ENCODE data around the gene SPATC1L. TPM values are rescaled to one million over a fixed set of nuclear protein-coding genes. Genes with fewer than 3 reads are reported as not detected.
A peak's percentile ranks its signal among the peaks of the same experiment; 100 is the strongest.

Gene SPATC1L
- total and polyA plus RNA-seq, 4 donors = 4.8 to 32.3 (median 13.0) TPM

DNA sequence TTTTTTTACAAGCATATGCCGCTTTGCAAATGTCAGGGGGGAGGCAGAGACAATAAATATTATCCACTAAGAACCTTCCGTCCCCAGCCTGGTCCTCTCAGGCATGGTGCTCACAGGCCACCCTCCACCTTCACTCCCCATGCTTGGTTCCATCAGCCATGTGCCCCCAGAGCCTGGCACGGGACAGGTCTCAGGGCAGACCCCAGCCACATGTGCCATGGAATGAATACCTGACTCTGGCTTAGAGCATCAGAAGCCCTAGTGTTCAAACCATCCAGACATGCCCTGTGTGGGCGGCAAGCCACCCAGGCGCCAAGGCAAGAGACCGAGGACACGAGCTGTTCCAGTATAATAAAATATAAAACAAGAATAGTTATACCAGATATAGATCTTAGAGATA lies 39.0 kb upstream of the SPATC1L start:
- 100% methylated on average over 3 of the region's 7 CpGs for WGBS (ENCODE audit: insufficient coverage)

GRCh38 chr21:46222436-46223116 lies 38.3 kb upstream of the SPATC1L start:
- Histone ChIP-seq H3K4me1 (ENCODE audit: control insufficient read depth, insufficient read depth, low read length) (peaks cover 39% of the 10 kb centered on the region), H3K27ac (ENCODE audit: low read depth, low read length) (no peak overlapping the region), H3K9me3 (ENCODE audit: control insufficient read depth, insufficient read depth, low read length) (no peaks in the 10 kb centered on the region), H3K36me3 (ENCODE audit: control insufficient read depth, insufficient read depth, low read length) (peaks cover 53% of the 10 kb centered on the region), H3K27me3 (ENCODE audit: control insufficient read depth, insufficient read depth, low read length) (no peaks in the 10 kb centered on the region), H3K4me3 (ENCODE audit: low read depth, low read length) (no peak overlapping the region)
- WGBS (ENCODE audit: insufficient coverage) = 85% methylated on average over 11 of the region's 11 CpGs
- DNase-seq (ENCODE audit: low read depth in 4 of 6, low spot score in 6 of 6) = no peak

More for the DNA sequence above, 39.0 kb upstream of the SPATC1L start:
- H3K4me1 ChIP-seq (ENCODE audit: control insufficient read depth, insufficient read depth, low read length) = peaks cover 45% of the 10 kb centered on the region
- H3K27ac ChIP-seq (ENCODE audit: low read depth, low read length) = no peak overlapping the region
- no peaks in the 10 kb centered on the region for H3K27me3 ChIP-seq (ENCODE audit: control insufficient read depth, insufficient read depth, low read length)
- no peak overlapping the region for H3K4me3 ChIP-seq (ENCODE audit: low read depth, low read length)
- no peaks in the 10 kb centered on the region for H3K9me3 ChIP-seq (ENCODE audit: control insufficient read depth, insufficient read depth, low read length)
- DNase-seq (ENCODE audit: low read depth in 4 of 6, low spot score in 6 of 6) = no peak
- H3K36me3 ChIP-seq (ENCODE audit: control insufficient read depth, insufficient read depth, low read length) = peaks cover 47% of the 10 kb centered on the region

GRCh38 chr21:46221664-46222435 lies 37.6 kb upstream of the SPATC1L start:
- no peaks in the 10 kb centered on the region for H3K9me3 ChIP-seq (ENCODE audit: control insufficient read depth, insufficient read depth, low read length)
- no peak for DNase-seq (ENCODE audit: low read depth in 4 of 6, low spot score in 6 of 6)
- H3K27ac ChIP-seq (ENCODE audit: low read depth, low read length) = no peak overlapping the region
- peaks cover 61% of the 10 kb centered on the region for H3K36me3 ChIP-seq (ENCODE audit: control insufficient read depth, insufficient read depth, low read length)
- H3K27me3 ChIP-seq (ENCODE audit: control insufficient read depth, insufficient read depth, low read length) = no peaks in the 10 kb centered on the region
- peaks cover 31% of the 10 kb centered on the region for H3K4me1 ChIP-seq (ENCODE audit: control insufficient read depth, insufficient read depth, low read length)
- H3K4me3 ChIP-seq (ENCODE audit: low read depth, low read length) = no peak overlapping the region
- 96% methylated on average over 15 of the region's 16 CpGs for WGBS (ENCODE audit: insufficient coverage)

DNA sequence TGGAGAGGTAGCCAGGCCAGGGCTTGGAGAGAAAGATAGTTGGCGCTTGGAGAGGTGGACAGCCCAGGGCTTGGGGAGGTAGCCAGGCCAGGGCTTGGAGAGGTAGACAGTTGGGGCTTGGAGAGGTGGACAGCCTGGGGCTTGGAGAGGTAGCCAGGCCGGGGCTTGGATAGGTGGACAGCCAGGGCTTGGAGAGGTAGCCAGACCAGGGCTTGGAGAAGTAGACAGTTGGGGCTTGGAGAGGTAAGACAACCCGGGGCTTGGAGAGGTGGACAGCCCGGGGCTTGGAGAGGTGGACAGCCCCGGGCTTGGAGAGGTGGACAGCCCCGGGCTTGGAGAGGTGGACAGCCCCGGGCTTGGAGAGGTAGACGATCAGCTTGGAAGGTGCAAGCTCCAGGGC lies 36.6 kb upstream of the SPATC1L start:
- Histone ChIP-seq H3K36me3 (ENCODE audit: control insufficient read depth, insufficient read depth, low read length) (peaks cover 71% of the 10 kb centered on the region), H3K4me3 (ENCODE audit: low read depth, low read length) (no peak overlapping the region), H3K9me3 (ENCODE audit: control insufficient read depth, insufficient read depth, low read length) (no peaks in the 10 kb centered on the region), H3K27me3 (ENCODE audit: control insufficient read depth, insufficient read depth, low read length) (no peaks in the 10 kb centered on the region), H3K4me1 (ENCODE audit: control insufficient read depth, insufficient read depth, low read length) (peaks cover 26% of the 10 kb centered on the region), H3K27ac (ENCODE audit: low read depth, low read length) (no peak overlapping the region)
- DNase-seq (ENCODE audit: low read depth in 4 of 6, low spot score in 6 of 6) = no peak
- WGBS (ENCODE audit: insufficient coverage) = 96% methylated on average over 8 of the region's 8 CpGs

DNA sequence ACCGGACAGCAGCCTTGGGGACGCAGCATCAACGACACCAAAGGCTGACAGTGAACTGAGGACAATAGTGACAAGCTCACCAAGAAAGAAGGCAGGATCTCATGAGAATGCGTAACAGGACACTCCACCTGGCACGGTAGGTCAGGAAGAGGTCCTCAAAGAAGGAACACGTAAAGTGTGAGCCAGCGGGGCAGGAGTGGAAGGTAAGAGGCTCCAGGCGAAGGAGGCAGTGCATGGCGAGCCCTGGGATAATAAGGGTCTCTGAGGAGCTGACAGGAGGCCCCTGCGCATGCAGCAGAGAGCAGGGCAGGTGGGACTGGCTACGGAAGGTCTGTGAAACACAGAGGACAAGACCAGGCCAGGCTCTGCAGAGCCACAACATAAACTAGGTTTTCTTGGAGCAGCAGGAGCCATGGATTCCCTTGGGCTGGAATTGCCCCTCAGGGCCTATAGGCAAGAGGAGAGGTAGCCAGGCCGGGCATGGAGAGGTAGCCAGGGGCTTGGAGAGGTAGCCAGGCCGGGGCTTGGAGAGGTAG lies 36.1 kb upstream of the SPATC1L start:
- 85% methylated on average over 13 of the region's 13 CpGs for WGBS (ENCODE audit: insufficient coverage)
- Histone ChIP-seq H3K9me3 (ENCODE audit: control insufficient read depth, insufficient read depth, low read length) (no peaks in the 10 kb centered on the region), H3K27me3 (ENCODE audit: control insufficient read depth, insufficient read depth, low read length) (no peaks in the 10 kb centered on the region), H3K36me3 (ENCODE audit: control insufficient read depth, insufficient read depth, low read length) (peaks cover 76% of the 10 kb centered on the region), H3K4me3 (ENCODE audit: low read depth, low read length) (no peak overlapping the region), H3K27ac (ENCODE audit: low read depth, low read length) (no peak overlapping the region), H3K4me1 (ENCODE audit: control insufficient read depth, insufficient read depth, low read length) (peaks cover 22% of the 10 kb centered on the region)
- DNase-seq (ENCODE audit: low read depth in 4 of 6, low spot score in 6 of 6) = no peak

DNA sequence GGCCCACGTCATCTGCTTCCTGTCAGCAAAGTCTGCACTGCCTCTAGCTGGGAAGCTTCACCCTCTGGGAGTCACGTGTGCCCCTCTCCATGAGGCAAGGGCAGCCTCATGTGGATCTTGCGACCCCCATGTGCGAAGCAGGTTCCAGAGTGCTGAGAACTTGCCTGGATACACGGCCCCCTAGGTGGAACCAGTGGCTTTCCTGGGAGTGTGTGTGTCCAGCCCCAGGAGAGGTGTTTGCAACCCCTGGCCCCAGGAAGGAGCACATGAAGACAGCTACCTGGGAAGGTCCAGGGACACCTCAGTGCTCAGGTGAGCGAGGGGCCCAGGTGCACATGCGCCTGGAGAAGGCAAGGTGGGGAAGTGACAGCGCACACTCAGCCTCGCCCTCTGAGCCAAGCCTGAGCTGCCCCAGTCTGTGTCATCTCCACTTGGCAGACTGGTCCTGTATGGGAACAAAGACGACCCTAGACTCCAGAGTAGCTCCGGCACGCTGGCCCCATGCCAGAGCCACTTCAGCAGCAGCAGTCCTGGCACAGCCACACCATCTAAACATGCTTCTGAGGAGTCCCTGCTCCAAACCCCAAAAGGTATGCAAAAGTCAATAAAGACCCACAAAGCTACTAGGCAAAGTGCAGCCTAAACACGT lies 35.5 kb upstream of the SPATC1L start:
- Histone ChIP-seq H3K9me3 (ENCODE audit: control insufficient read depth, insufficient read depth, low read length) (no peaks in the 10 kb centered on the region), H3K36me3 (ENCODE audit: control insufficient read depth, insufficient read depth, low read length) (peaks cover 82% of the 10 kb centered on the region), H3K4me3 (ENCODE audit: low read depth, low read length) (no peak overlapping the region), H3K27ac (ENCODE audit: low read depth, low read length) (no peak overlapping the region), H3K27me3 (ENCODE audit: control insufficient read depth, insufficient read depth, low read length) (no peaks in the 10 kb centered on the region), H3K4me1 (ENCODE audit: control insufficient read depth, insufficient read depth, low read length) (peaks cover 21% of the 10 kb centered on the region)
- DNase-seq (ENCODE audit: low read depth in 4 of 6, low spot score in 6 of 6) = peak in 2 of 6 donors; percentile 57 to 63
- 61% methylated on average over 13 of the region's 13 CpGs for WGBS (ENCODE audit: insufficient coverage)

DNA sequence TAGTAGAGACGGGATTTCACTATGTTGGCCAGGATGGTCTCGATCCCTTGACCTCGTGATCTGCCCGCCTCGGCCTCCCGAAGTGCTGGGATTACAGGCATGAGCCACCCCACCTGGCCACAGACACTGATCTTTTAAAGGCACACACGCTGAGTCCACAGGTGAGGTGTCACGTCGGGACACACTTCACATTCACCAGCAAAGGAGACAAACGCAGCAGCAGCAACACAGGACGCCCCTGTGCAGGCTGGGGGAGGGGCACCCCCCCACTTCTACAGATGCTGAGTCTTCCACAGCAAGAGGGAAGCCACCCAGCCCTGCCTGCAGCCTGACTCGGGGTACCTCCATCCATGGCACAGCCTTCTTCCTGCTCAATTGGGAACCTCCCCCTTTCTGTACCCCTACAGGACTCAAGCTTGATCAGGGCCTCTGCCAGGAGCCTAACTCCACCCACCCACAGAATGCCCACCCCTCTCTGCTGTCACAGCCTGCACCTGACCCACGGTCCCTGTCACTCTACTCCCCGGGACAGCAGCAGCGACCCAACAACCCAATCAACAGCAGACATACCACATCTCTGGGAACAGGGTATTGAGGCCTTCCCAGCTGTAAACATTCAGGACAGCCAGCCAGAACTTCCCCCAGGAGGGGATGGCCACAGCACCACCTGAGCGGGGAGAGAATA lies 34.8 kb upstream of the SPATC1L start:
- H3K4me3 ChIP-seq (ENCODE audit: low read depth, low read length) = no peak overlapping the region
- H3K27ac ChIP-seq (ENCODE audit: low read depth, low read length) = no peak overlapping the region
- peaks cover 88% of the 10 kb centered on the region for H3K36me3 ChIP-seq (ENCODE audit: control insufficient read depth, insufficient read depth, low read length)
- H3K27me3 ChIP-seq (ENCODE audit: control insufficient read depth, insufficient read depth, low read length) = no peaks in the 10 kb centered on the region
- H3K4me1 ChIP-seq (ENCODE audit: control insufficient read depth, insufficient read depth, low read length) = peaks cover 18% of the 10 kb centered on the region
- H3K9me3 ChIP-seq (ENCODE audit: control insufficient read depth, insufficient read depth, low read length) = no peaks in the 10 kb centered on the region
- no peak for DNase-seq (ENCODE audit: low read depth in 4 of 6, low spot score in 6 of 6)
- 90% methylated on average over 15 of the region's 16 CpGs for WGBS (ENCODE audit: insufficient coverage)

- no peaks in the 10 kb centered on the region for H3K9me3 ChIP-seq (ENCODE audit: control insufficient read depth, insufficient read depth, low read length)
- peaks cover 20% of the 10 kb centered on the region for H3K4me1 ChIP-seq (ENCODE audit: control insufficient read depth, insufficient read depth, low read length)
- 89% methylated on average over 21 of the region's 22 CpGs for WGBS (ENCODE audit: insufficient coverage)
- peaks cover 94% of the 10 kb centered on the region for H3K36me3 ChIP-seq (ENCODE audit: control insufficient read depth, insufficient read depth, low read length)
- no peak overlapping the region for H3K4me3 ChIP-seq (ENCODE audit: low read depth, low read length)
- no peak for DNase-seq (ENCODE audit: low read depth in 4 of 6, low spot score in 6 of 6)
- no peaks in the 10 kb centered on the region for H3K27me3 ChIP-seq (ENCODE audit: control insufficient read depth, insufficient read depth, low read length)
- H3K27ac ChIP-seq (ENCODE audit: low read depth, low read length) = no peak overlapping the region
Measured at GRCh38 chr21:46217511-46218196, 33.4 kb upstream of the SPATC1L start.
